ENCODE measurements around the gene UFD1. TPM values are rescaled to one million over a fixed set of nuclear protein-coding genes. Genes with fewer than 3 reads are reported as not detected.

Gene UFD1
- total RNA-seq, 6 donors from 2014 or later = 21.0 to 52.1 (median 29.1) TPM

DNA sequence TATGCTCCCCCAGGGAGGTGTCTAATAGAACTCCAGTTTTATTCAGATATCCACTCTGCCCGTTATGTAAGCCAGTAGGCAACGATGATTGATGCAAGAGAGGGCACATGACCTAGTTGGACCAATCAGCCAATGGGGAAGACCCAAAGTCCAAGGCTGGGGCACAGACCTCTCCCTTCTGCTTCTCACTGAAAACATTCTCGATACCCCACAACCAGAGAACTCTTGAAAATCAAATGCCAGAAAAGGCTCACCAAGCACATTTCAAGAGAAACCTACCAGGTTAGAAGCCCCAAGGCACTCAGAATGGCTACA, 54.9 kb downstream of the UFD1 start:
- DNase-seq (no peak), ATAC-seq (ENCODE audit: low FRiP score in 2 of 2) (no peak)
- no peaks in the 10 kb centered on the region for H3K36me3 ChIP-seq
- no peak overlapping the region for H3K4me3 ChIP-seq
- no peak for TF ChIP-seq EP300 (IDR thresholded peaks at IDR 0.05)
- TF ChIP-seq, protein P1, sequence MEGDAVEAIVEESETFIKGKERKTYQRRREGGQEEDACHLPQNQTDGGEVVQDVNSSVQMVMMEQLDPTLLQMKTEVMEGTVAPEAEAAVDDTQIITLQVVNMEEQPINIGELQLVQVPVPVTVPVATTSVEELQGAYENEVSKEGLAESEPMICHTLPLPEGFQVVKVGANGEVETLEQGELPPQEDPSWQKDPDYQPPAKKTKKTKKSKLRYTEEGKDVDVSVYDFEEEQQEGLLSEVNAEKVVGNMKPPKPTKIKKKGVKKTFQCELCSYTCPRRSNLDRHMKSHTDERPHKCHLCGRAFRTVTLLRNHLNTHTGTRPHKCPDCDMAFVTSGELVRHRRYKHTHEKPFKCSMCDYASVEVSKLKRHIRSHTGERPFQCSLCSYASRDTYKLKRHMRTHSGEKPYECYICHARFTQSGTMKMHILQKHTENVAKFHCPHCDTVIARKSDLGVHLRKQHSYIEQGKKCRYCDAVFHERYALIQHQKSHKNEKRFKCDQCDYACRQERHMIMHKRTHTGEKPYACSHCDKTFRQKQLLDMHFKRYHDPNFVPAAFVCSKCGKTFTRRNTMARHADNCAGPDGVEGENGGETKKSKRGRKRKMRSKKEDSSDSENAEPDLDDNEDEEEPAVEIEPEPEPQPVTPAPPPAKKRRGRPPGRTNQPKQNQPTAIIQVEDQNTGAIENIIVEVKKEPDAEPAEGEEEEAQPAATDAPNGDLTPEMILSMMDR (IDR thresholded peaks at IDR 0.05) = no peak
- no peak for TF ChIP-seq POLR2A (IDR thresholded peaks at IDR 0.05)
- no peak for TF ChIP-seq POLR2AphosphoS5 (IDR thresholded peaks at IDR 0.05)
- H3K9me3 ChIP-seq = no peaks in the 10 kb centered on the region
- no peaks in the 10 kb centered on the region for H3K27me3 ChIP-seq
- 75 to 100% methylated on average over 1 to 3 of the region's 3 CpGs for WGBS, 2 donors
- H3K4me1 ChIP-seq = peaks cover 8 to 33% (median 13%) of the 10 kb centered on the region in 4 donors
- no peak overlapping the region for H3K27ac ChIP-seq

DNA sequence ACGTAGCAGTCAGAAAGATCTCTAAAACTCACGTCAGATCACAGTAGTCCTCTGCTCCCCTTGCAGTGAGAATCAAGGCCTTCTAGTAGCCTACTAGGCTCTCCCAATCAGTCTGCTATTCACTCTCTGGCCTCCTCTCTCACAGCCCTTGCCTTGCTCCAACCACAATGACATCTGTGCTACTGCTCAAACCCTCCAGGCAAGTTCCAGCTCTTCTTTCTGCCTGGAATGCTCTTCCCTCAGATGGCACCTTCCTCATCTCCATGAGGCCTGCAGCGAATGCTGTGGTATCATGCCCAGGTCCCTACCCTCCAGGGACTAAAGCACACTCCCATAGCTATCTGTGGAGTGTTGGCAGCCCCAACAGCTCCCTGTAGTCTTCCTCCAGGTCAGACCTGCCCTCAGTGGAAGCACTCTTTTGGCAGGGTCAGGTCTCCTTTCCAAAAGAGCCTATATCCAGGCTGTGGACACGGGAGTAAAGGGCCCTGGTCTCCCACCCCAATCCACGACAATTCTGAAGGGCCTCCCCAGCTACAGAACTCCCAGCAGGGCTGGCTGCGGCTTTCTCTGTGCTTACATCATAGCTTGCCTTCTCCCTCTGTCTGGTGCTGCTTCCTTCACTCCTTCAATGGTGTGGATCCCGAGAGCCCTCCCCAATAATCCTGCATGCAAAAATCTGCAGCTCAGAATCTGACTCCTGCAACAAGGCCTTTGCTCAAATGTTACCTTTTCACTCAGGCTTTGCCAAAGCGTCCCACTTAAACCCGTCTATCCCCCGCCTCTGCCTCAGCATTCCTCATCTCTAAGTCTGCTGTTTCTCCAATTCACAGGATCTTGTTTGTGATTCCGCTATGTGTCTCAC, 56.3 kb downstream of the UFD1 start:
- Histone ChIP-seq H3K27ac (peak overlapping the region in 1 of 4 donors; percentile 23), H3K36me3 (no peaks in the 10 kb centered on the region), H3K4me1 (peaks cover 4 to 33% (median 11%) of the 10 kb centered on the region in 4 donors), H3K27me3 (no peaks in the 10 kb centered on the region), H3K4me3 (no peak overlapping the region), H3K9me3 (no peaks in the 10 kb centered on the region)
- no peak for TF ChIP-seq EP300 (IDR thresholded peaks at IDR 0.05)
- no peak for TF ChIP-seq POLR2AphosphoS5 (IDR thresholded peaks at IDR 0.05)
- TF ChIP-seq, protein P1 (IDR thresholded peaks at IDR 0.05) = no peak
- no peak for TF ChIP-seq POLR2A (IDR thresholded peaks at IDR 0.05)
- no peak for DNase-seq
- no peak for ATAC-seq (ENCODE audit: low FRiP score in 2 of 2)
- 79 to 84% methylated on average over 11 of the region's 11 CpGs for WGBS, 2 donors

DNA sequence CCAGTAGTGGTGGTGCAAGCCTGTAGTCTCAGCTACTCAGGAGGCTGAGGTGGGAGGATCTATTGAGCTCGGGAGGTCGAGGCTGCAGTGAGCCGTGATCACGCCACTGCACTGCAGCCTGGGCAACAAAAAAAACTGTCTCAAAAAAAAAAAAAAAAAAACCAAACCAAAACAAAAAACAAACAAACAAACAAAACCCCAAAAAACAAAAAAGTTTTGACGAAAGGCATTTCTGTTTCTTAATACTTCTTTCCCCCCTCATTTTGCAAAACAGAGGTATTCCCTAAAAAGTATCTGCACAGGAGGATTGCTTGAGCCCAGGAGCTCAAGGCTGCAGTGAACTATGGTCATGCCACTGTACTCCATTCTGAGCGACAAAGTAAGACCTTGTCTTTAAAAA, 58.7 kb downstream of the UFD1 start:
- Histone ChIP-seq H3K9me3 (no peaks in the 10 kb centered on the region), H3K4me3 (no peak overlapping the region), H3K27me3 (no peaks in the 10 kb centered on the region), H3K36me3 (no peaks in the 10 kb centered on the region), H3K27ac (peak overlapping the region in 1 of 4 donors; percentile 50), H3K4me1 (peaks cover 4 to 26% (median 11%) of the 10 kb centered on the region in 4 donors)
- ATAC-seq (ENCODE audit: low FRiP score in 2 of 2) = no peak
- 84 to 85% methylated on average over 6 of the region's 6 CpGs for WGBS, 2 donors
- TF ChIP-seq POLR2AphosphoS5 (IDR thresholded peaks at IDR 0.05) (no peak), EP300 (IDR thresholded peaks at IDR 0.05) (no peak), POLR2A (IDR thresholded peaks at IDR 0.05) (no peak)
- TF ChIP-seq, protein P1 (IDR thresholded peaks at IDR 0.05) = no peak
- no peak for DNase-seq

DNA sequence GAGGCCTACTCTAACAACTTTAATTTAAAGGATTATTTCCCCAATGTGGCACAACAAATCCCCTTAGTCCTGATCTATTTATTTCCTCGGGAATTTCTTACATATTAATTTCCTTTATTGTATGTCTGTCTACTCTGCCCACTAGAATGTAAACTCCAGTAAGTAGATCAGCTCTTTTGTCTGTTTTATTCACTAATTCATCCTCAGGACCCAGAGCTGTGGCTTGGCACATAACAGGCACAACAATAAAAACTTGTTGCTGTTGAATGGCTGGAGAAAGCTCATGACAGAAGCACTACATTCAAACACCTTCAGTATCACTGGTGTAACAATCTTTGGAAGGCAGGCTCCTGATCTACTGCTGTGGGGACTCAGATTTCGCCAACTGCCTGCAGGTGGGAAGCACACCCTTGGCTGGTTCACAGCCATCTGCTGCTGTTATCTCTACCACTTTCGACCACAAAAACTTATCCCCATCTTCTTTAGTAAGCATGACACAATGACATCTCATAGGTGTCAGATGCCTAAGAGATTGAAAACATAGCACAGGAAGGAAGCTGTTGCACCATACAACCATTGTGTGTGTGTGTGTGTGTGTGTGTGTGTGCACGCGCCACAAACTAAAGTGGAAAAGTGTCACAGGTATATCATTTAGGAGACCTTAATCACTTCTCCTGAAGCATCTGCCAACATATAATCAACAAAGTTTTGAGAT, 59.4 kb downstream of the UFD1 start:
- Histone ChIP-seq H3K4me3 (no peak overlapping the region), H3K36me3 (no peaks in the 10 kb centered on the region), H3K4me1 (peaks cover 4 to 26% (median 11%) of the 10 kb centered on the region in 4 donors), H3K27me3 (no peaks in the 10 kb centered on the region), H3K27ac (peak overlapping the region in 3 of 4 donors; percentile 8 to 50 (median 12)), H3K9me3 (no peaks in the 10 kb centered on the region)
- no peak for TF ChIP-seq POLR2A (IDR thresholded peaks at IDR 0.05)
- TF ChIP-seq, protein P1 (IDR thresholded peaks at IDR 0.05) = no peak
- TF ChIP-seq EP300 (IDR thresholded peaks at IDR 0.05) = no peak
- no peak for TF ChIP-seq POLR2AphosphoS5 (IDR thresholded peaks at IDR 0.05)
- DNase-seq (no peak), ATAC-seq (ENCODE audit: low FRiP score in 2 of 2) (no peak)
- WGBS, 2 donors = 54 to 67% methylated on average over 5 of the region's 5 CpGs
